GM19193 (cell line): Measurements from ENCODE around the gene KRTAP12-2.

Experiments used
- POLR2A ChIP-seq: IDR thresholded peaks from 4 replicates; pipeline ENCODE4 v1.6.1; 2011; ENCODE audit not compliant: insufficient read depth, insufficient read length; ENCODE audit errors: extremely low read depth

The KRTAP12-2 gene

GRCh38 chr21:44677881-44678280 lies 11.2 kb upstream of the KRTAP12-2 start:
- no peak for TF ChIP-seq POLR2A

GRCh38 chr21:44671911-44672310 lies 5.2 kb upstream of the KRTAP12-2 start:
- TF ChIP-seq POLR2A, result no peak

DNA sequence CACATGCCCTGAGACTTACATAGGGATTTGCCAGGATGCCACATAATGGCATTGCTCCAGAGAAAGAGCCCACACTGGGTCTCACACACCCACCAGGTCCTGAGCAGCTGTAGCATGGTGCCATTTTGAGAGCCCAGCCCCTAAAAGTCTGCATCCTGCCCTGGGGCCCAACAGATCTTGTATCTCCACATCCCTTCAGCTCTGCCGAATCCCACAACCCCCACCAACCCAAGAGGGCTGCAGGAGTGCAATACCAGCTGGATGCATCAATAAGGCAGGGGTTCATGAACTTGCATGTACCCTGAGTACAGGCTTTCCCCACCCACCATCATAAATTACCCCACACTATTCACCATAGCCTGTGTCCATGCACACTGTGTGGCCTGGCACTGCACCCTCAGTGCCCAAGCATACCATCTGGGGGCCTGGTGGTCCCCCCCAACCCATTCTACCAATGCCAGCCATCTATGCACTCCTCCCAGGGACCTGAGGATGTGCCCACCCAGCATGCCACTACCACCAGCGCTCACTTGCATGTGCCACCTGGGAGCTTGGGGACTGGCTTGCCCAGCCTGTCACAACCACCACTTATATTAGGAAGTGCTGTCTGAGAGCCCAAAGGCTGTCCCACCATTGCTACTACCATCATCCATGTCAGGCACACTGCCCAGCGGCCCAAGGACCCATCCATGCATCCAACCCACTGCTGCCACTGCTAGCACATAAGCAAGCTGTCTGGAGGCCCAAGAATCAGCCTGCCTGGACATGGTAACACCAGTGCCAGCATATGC lies 4.1 kb upstream of the KRTAP12-2 start:
- TF ChIP-seq POLR2A, result no peak

DNA sequence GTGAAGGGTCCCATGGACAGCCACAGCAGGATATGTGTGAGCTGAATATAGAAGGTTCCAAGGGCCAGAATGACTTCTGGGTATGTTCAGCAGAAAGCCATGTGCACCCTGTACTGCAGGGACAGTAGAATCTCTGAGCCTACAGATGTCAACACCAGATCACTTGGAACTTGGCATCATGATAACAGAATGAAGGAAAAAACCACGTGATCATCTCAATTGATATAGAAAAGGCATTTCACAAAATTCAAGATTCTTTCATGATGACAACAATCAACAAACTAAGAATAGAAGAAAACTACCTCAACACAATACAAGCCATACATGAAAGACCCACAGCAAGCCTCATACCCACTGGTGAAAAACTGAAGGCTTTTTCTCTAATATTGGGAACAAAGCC lies 885 bp upstream of the KRTAP12-2 start:
- no peak for TF ChIP-seq POLR2A

DNA sequence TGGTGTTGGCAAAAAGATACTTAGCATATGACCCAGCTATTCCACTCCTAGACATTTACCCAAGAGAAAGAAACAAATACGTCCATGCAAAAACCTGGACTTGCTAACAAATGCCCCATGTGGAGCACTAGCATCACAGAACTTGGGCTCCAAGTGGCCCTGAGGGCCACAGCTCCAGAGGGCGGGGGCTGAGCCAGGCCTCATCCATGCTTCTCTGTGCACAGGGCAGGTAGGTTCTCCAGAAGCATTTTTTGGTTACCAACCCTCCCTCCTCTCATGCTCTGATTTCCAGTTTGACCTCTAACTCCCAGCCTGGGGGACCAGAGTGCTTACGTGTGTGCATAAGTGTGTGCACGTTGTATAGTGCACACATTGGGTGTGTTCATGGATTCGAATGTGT lies 2.0 kb downstream of the KRTAP12-2 start:
- no peak for TF ChIP-seq POLR2A

DNA sequence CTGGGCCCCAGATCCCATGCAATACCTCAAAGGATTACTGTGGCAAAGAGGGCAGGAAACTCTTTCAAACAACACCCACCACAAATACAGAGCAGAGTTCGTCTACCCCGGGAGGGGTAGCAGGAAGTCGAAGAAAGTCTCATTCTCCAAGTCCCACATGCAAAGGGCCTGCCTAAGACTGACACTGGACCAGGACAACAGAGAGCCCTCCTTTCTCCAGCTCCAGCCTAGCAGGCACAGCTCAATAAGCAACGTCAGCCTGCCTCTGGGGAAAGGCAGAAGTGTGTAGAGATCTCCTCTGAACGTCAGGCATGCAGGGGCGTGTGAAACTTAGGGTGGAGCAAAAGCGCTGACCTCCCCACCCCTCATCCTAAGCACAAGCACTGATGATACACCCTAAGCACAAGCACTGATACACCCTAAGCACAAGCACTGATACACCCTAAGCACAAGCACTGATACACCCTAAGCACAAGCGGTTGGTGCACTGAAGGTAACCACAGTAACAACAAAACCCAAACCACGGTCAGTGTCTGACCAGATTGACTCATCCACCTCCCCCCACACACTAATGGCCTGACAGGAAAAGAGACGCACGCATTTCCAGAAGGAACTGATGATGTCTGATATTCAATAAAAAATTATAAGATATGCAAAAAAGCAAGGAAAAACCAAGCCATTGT lies 7.7 kb downstream of the KRTAP12-2 start:
- no peak for TF ChIP-seq POLR2A

DNA sequence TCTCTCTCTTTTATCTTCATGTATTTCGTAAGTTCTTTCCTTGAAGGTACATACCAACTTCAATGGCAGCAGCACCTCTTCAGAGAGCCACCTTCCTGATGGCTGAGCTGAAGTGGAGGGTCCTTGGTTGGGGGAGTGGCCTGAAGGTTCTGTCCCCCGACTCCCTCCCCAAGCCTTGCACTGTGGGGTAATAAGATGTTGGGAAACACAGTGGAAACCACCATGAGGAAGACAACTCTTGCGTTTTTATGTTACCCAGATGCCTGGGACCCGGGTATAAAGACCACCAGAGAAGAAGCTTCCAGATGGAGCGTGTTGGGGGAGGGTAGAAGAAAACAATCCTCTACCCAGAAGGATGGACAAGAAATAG lies 8.2 kb downstream of the KRTAP12-2 start:
- no peak for TF ChIP-seq POLR2A

- no peak for TF ChIP-seq POLR2A
Observed at GRCh38 chr21:44657635-44658540, 8.8 kb downstream of the KRTAP12-2 start, which contains the start of gene KRTAP12-3. TSS of gene KRTAP12-3 (plus strand) at chr21:44657932. CDS start at chr21:44657980, 48 bp downstream.

DNA sequence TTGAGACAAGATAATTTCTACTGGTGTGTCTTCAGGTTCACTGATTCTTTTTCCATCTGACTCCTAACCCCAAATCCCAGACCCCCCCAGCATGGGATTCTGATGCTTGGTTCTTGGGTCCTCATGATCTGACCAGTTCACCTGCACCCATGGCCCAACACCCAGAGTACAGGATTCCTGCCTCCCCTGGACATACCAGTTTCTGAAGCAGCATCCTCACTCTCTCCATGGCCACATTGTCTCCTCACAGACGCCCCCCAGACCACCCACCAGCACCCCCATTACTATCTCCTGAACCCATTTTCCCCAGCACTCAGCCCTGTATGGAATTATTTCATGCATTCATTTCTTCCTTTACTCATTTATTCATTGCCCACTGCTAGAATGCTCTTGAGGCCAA lies 9.9 kb downstream of the KRTAP12-2 start:
- TF ChIP-seq POLR2A, result no peak

- TF ChIP-seq POLR2A, result no peak
Observed at GRCh38 chr21:44654576-44655175, 12.1 kb downstream of the KRTAP12-2 start, which contains the start of gene KRTAP12-4. TSS of gene KRTAP12-4 (minus strand) at chr21:44654659. CDS start at chr21:44654614, 45 bp downstream.

GRCh38 chr21:44653656-44654575 lies 12.8 kb downstream of the KRTAP12-2 start:
- no peak for TF ChIP-seq POLR2A

GRCh38 chr21:44653123-44653522 lies 13.6 kb downstream of the KRTAP12-2 start:
- TF ChIP-seq POLR2A, result no peak

GRCh38 chr21:44650973-44651675 lies 15.6 kb downstream of the KRTAP12-2 start:
- no peak for TF ChIP-seq POLR2A
